GM21390 (cell line): ENCODE measurements around the gene ERC2.

Source experiments
- ATAC-seq: cut with Tn5 transposase; IDR thresholded peaks from one replicate; pipeline ENCODE4 v1.9.1; 2021; ENCODE audit not compliant: unreplicated experiment

The ERC2 gene

GRCh38 chr3:55611121-55611520 lies 857.1 kb downstream of the ERC2 start:
- ATAC-seq: no peak

GRCh38 chr3:55609230-55609827 lies 858.9 kb downstream of the ERC2 start:
- no peak for ATAC-seq

- no peak for ATAC-seq
These were observed 859.8 kb downstream of the ERC2 start for GRCh38 chr3:55608301-55608937.

DNA sequence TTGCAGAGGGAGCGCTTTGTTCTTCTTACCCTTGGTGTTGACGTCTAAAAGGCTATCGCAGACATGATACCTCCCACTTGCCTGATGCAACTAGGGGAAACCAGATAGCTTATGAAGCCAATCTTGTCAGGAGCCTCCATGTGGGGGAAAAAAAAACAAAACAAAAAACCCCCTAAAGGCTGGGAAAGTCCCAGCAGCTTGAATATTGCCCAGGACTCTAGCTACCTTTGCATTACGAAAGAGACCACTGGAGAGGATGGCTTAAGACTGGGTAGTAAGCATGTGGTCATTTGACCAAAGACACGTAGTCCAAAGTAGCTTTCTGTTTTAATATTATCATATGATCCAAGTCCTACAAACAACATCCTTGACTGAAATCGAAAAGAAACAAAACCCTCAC lies 860.4 kb downstream of the ERC2 start:
- peak; percentile 87 for ATAC-seq

- ATAC-seq: no peak
These were observed 861.1 kb downstream of the ERC2 start for GRCh38 chr3:55607175-55607574.

- ATAC-seq: no peak
These were observed 862.6 kb downstream of the ERC2 start for GRCh38 chr3:55605443-55606236.

DNA sequence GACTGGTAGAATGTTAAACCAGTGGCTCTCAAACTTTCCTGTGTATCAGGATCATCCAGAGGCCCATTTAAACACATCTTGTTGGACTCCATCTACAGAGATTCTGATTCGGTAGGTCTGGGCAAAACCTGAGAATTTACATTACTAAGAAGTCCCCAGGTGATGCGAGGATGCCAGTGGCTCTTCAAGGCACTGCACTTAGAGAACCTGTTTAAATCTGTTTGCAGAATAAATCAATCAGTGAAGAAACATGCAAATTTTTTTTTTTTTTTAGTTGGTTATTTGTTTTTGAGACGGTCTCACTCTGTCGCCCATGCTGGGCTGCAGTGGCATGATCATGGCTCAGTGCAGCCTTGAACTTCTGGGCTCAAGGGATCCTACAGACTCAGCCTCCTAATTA lies 863.4 kb downstream of the ERC2 start:
- no peak for ATAC-seq

- ATAC-seq: no peak
These were observed 863.9 kb downstream of the ERC2 start for GRCh38 chr3:55604402-55604801.

DNA sequence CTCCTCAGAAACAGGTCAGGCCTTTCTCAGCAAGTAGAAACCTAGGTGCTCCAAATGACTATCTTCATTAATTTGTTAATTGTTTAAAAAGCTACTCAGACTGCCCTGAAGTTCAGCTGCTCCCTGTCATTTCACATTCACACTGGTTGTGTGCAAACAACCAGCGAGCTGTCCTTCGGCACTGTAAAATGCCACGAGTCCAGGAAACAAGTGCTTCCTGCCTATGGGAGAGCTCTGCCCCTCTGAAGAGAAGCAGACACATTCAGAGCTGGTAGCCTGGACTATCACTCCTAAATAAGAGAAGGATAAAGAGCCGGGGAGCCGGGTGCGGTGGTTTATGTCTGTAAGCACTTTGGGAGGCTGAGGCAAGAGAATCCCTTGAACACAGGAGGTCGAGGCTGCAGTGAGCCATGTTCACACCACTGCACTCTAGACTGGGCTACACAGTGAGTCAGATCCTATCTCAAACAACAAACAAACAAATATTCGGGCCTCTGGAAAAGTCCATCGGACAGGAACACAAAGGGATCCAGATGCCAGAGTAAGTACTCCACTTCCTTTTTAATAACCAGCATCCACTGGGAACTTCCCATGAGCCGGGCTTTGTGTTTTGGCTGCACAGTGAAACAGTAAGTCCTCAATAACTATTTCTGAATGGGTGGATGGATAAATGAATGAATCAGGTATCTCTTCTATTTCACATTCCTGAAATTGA lies 866.7 kb downstream of the ERC2 start:
- ATAC-seq: no peak

GRCh38 chr3:55598224-55598623 lies 870.0 kb downstream of the ERC2 start:
- ATAC-seq: no peak

- no peak for ATAC-seq
These were observed 870.6 kb downstream of the ERC2 start for GRCh38 chr3:55597641-55598040.

GRCh38 chr3:55596212-55596611 lies 872.1 kb downstream of the ERC2 start:
- no peak for ATAC-seq

DNA sequence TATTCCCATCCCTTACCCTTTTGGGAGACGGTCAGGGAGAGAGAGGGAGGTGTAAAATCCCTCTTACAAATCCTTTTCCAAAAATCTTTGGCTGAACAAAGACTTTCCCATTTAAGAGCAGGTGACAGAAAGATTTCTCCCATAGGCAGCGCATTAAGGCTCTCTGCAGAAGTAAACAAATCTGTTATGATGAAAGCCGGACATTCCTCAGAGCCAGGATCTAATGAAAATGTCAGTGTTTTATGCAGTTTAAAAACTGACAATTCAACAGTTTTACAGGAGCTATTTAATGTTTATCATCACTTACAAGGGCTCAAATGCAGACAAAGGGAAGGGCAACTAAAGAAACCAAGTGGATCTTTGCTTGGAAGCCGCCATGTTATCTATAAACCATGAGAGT lies 872.8 kb downstream of the ERC2 start:
- no peak for ATAC-seq

DNA sequence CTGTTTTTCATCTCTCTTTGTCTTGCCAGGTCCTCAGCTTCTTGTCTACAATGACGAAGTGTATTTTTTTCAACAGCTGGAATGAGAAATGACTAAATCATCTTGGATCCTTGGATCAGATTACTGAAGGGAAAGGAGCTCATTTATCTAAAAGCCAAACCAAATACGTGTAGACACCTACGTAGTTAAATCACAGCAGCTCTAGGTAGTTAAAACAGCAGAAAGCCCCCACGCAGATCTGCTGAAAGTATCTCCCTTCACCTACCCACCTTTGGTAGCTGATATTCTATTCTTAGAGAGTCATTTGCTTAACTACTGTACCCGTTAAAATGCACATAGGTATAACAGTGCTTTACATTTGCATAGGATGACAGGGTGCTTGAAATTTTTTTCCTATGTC lies 875.7 kb downstream of the ERC2 start:
- ATAC-seq: no peak

GRCh38 chr3:55591888-55592287 lies 876.4 kb downstream of the ERC2 start:
- ATAC-seq: no peak

GRCh38 chr3:55588146-55588765 lies 880.0 kb downstream of the ERC2 start:
- no peak for ATAC-seq

DNA sequence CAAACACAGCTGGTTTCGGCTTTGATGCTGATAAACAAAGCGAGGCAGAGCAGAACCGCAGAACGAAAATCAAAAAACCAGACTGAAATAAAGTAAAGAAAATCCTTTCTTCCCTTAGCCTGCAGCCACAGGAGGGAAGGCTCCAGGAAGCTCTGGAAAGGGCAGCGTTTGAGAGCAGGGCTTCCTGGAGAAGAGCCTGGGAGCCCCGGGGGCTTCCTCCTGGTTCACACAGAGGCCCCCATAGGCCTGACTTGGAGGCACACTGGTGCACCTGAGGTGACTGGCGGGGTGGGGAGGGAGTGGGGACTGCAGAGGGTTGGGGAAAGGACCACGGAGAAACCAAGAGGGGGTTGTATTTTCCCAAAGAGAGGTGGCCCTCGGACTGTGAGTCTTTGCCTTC lies 882.4 kb downstream of the ERC2 start:
- no peak for ATAC-seq

- no peak for ATAC-seq
These were observed 883.4 kb downstream of the ERC2 start for GRCh38 chr3:55584716-55585368.

GRCh38 chr3:55584030-55584429 lies 884.2 kb downstream of the ERC2 start:
- ATAC-seq: no peak

GRCh38 chr3:55583475-55583874 lies 884.8 kb downstream of the ERC2 start:
- ATAC-seq: no peak

DNA sequence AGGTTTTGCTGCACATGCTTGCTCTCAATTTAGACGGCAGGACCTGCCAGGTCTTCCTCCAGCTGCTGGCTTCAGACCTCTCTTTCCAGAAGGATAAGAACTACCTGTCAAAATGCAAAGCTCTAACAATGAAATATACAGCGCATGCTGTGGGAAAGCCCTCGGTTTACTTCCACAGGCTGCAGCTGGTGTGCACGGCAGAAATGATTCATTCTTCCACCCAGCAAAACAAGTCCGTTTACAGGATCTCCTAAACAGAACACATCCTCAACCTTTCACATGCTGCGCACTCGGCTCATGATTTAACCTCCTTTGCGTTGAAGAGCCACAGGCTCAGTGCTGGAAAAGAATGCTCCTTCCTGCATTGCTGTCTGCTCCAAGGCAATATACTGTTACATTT lies 888.8 kb downstream of the ERC2 start:
- no peak for ATAC-seq
